Loucy (cell line): ENCODE data around the gene LRRK1.

ENCODE experiments used
- H2AFZ ChIP-seq: fragments of 200-600 bp; sonication (generic); 2 replicates; pipeline ENCODE4 v1.6.0; 2016; ENCODE audit warnings: antibody characterized with exemption, mild to moderate bottlenecking, low read length, moderate library complexity
- H3F3A ChIP-seq: fragments of 200-600 bp; 2 replicates; pipeline ENCODE4 v1.6.0; 2016; ENCODE audit warnings: antibody characterized with exemption, low read depth, mild to moderate bottlenecking
- H3K27me3 ChIP-seq: fragments of 200-600 bp; sonication (generic); 2 replicates; pipeline ENCODE4 v1.6.1; 2014; ENCODE audit warnings: low read length, mild to moderate bottlenecking; ENCODE audit not compliant: insufficient read depth, poor library complexity, severe bottlenecking
- H3K36me3 ChIP-seq: fragments of 200-600 bp; sonication (generic); 2 replicates; pipeline ENCODE4 v1.6.1; 2016; ENCODE audit warnings: low read length; ENCODE audit not compliant: insufficient read depth
- H3K4me1 ChIP-seq: fragments of 200-600 bp; sonication (generic); 2 replicates; pipeline ENCODE4 v1.5.1; 2014; ENCODE audit warnings: low read length, mild to moderate bottlenecking; ENCODE audit not compliant: insufficient read depth, poor library complexity, severe bottlenecking
- H3K4me2 ChIP-seq: fragments of 200-600 bp; sonication (generic); 2 replicates; pipeline ENCODE4 v1.6.0; 2014; ENCODE audit warnings: antibody characterized with exemption, low read length, low read depth, mild to moderate bottlenecking; ENCODE audit not compliant: poor library complexity, severe bottlenecking
- H3K4me3 ChIP-seq: fragments of 200-600 bp; sonication (generic); 2 replicates; pipeline ENCODE4 v1.5.1; 2014; ENCODE audit warnings: low read length, mild to moderate bottlenecking, mixed read lengths; ENCODE audit not compliant: poor library complexity, severe bottlenecking
- H3K79me2 ChIP-seq: fragments of 200-600 bp; sonication (generic); 2 replicates; pipeline ENCODE4 v1.6.1; 2014; ENCODE audit warnings: low read length; ENCODE audit not compliant: insufficient read depth
- H3K9ac ChIP-seq: fragments of 200-600 bp; sonication (generic); 2 replicates; pipeline ENCODE4 v1.6.0; 2014; ENCODE audit warnings: mild to moderate bottlenecking, low read depth, low read length, moderate library complexity; ENCODE audit not compliant: poor library complexity, severe bottlenecking
- H3K9me2 ChIP-seq: fragments of 200-600 bp; sonication (generic); replicated peaks from 2 replicates; pipeline ENCODE4 v1.6.1; 2016; ENCODE audit warnings: low read depth, low read length, mixed read lengths
- H3K9me3 ChIP-seq: fragments of 200-600 bp; sonication (generic); 2 replicates; pipeline ENCODE4 v1.6.1; 2014; ENCODE audit warnings: mild to moderate bottlenecking, antibody characterized with exemption, low read length, low read depth; ENCODE audit not compliant: insufficient read depth
- H4K20me1 ChIP-seq: fragments of 200-600 bp; sonication (generic); 2 replicates; pipeline ENCODE4 v1.6.0; 2014; ENCODE audit warnings: antibody characterized with exemption, low read length, mild to moderate bottlenecking; ENCODE audit not compliant: insufficient read depth, poor library complexity, severe bottlenecking
- EZH2phosphoT487 ChIP-seq: fragments of 200-600 bp; IDR thresholded peaks from 2 replicates; pipeline ENCODE4 v1.6.1; 2018; ENCODE audit warnings: antibody characterized with exemption, mild to moderate bottlenecking, moderate library complexity, borderline replicate concordance
- TF ChIP-seq, protein P1 (sequence below): fragments of 200-600 bp; sonication (generic); conservative IDR thresholded peaks from 2 replicates; pipeline ENCODE4 v1.5.1; 2014; ENCODE audit warnings: mild to moderate bottlenecking, antibody characterized with exemption, low read length

The LRRK1 gene

DNA sequence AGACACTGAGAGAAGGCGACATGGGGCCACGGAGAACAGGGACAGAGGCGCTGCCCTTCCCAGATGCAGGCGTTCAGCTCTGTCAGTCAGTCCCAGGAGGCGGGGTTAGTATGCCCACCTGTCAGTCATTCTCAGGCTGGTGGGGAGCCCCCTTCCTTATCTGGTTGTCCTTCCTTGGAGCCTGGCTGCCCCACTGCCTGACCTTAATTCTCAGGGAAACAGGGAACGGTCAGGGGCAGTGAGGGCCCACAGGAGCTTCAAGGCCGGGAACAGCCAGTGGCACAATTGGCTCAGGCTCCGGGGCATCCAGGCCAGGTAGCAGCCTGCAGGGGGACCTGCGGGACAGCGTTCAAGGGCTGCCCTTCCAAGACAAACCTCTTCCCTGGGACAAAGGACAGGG is 199.5 kb downstream of the LRRK1 start:
- peaks cover 53% of the 10 kb centered on the region for H3K4me1 ChIP-seq
- no peaks in the 10 kb centered on the region for H3K9me3 ChIP-seq

DNA sequence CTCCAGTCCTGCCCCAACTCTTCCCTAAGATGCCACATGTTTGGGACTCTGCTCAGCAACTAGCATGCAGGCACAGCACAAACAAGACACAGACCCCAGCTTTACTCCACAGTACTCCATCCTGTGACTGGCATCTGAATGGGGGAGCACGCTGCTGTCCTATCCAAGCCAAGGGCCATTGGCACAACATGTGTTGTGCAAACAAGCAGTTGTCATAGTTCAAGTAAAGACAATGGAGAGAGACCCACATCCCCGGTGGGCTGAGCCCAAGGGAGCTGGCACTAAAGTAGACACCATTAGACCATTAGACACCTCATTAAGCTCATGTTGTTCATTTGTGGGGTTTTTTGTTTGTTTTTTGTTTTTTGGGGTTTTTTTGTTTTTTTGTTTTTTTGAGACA is 200.0 kb downstream of the LRRK1 start:
- Histone ChIP-seq H3K9me2 (no peaks in the 10 kb centered on the region), H3K27me3 (no peaks in the 10 kb centered on the region), H3K9ac (no peak overlapping the region), H3K4me1 (peaks cover 59% of the 10 kb centered on the region), H3K4me2 (no peak overlapping the region), H2AFZ (no peak overlapping the region), H3F3A (no peaks in the 10 kb centered on the region), H3K4me3 (no peak overlapping the region), H3K9me3 (no peaks in the 10 kb centered on the region), H3K79me2 (no peaks in the 10 kb centered on the region), H4K20me1 (no peaks in the 10 kb centered on the region), H3K36me3 (no peaks in the 10 kb centered on the region)
- TF ChIP-seq, protein P1, sequence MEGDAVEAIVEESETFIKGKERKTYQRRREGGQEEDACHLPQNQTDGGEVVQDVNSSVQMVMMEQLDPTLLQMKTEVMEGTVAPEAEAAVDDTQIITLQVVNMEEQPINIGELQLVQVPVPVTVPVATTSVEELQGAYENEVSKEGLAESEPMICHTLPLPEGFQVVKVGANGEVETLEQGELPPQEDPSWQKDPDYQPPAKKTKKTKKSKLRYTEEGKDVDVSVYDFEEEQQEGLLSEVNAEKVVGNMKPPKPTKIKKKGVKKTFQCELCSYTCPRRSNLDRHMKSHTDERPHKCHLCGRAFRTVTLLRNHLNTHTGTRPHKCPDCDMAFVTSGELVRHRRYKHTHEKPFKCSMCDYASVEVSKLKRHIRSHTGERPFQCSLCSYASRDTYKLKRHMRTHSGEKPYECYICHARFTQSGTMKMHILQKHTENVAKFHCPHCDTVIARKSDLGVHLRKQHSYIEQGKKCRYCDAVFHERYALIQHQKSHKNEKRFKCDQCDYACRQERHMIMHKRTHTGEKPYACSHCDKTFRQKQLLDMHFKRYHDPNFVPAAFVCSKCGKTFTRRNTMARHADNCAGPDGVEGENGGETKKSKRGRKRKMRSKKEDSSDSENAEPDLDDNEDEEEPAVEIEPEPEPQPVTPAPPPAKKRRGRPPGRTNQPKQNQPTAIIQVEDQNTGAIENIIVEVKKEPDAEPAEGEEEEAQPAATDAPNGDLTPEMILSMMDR, result no peak
- no peak for TF ChIP-seq EZH2phosphoT487

More for the DNA sequence above, 199.5 kb downstream of the LRRK1 start:
- H3K79me2 ChIP-seq, result no peaks in the 10 kb centered on the region
- no peak overlapping the region for H3K9ac ChIP-seq
- H3F3A ChIP-seq, result no peaks in the 10 kb centered on the region
- H3K4me2 ChIP-seq, result no peak overlapping the region
- H4K20me1 ChIP-seq, result no peaks in the 10 kb centered on the region
- H3K4me3 ChIP-seq, result no peak overlapping the region
- no peaks in the 10 kb centered on the region for H3K9me2 ChIP-seq
- TF ChIP-seq, protein P1, result no peak
- TF ChIP-seq EZH2phosphoT487, result no peak
- H3K27me3 ChIP-seq, result no peaks in the 10 kb centered on the region
- H2AFZ ChIP-seq, result no peak overlapping the region
- no peaks in the 10 kb centered on the region for H3K36me3 ChIP-seq
